KG1 (cell line): ENCODE data around the gene SRGAP2.
"Not testable (repeated sequence)": the region's sequence is repeated elsewhere in the genome, so short reads cannot be mapped to it uniquely, and the experiment has no call there.

ENCODE experiments used
- DNase-seq: peaks from one replicate; lab custom pipeline; 2025; lab: John Stamatoyannopoulos, UW

Gene SRGAP2

GRCh38 chr1:206250953-206251681, 47.8 kb downstream of the SRGAP2 start:
- not testable (repeated sequence) for DNase-seq

DNA sequence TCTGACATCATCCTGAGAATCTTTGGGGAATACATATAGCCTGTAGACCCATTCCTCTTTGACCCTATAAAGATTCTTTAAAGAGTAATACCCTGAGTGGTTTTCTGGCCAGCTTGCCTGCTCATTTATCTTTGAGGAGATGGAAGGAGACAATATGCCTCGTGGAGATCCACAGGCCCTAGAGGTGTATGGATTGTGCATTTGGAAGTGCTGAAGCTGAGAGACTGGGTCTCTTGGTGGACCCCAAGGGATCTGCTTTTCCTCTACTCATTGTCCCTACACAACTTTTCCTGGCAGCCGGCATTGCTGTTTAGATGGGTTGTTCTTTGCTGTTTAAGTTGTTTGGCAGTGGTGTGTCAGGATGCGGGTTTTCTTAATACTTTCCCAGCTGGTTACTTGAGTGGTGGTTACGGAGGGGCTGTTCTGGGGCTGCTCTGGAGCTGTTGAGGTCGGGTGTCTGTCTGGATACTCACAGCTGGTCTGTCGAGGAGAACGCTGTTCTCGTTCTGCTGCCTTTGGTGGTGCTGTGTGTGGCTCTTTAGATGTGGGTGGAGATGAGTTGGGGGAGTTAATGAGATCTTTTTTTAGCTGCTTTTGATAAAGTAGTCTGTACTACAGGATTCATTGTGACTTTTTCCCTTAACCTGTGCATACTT, 49.5 kb downstream of the SRGAP2 start:
- DNase-seq: not testable (repeated sequence)
